ENCODE measurements around the gene MSH2.

DNA sequence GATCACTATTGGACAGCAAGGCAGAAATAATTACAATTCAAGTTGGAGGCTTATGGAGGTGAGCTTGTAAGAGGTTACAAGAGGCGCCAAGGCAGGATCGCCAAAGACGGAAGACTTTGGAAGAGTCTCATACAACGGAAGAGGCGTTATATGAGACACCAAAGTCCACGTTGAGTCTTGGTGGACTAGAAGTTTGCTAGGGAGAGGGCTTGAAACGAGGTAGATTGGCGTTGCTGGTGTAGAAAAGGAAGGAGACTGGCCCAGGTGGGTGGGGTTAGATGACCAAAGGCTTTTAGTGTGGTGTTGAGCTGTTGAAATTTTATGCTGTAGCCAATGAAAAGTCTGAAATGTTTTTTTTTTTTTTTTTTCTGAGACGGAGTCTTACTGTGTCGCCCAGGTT lies 1.4 kb downstream of the MSH2 start:
- TF ChIP-seq, protein P1, sequence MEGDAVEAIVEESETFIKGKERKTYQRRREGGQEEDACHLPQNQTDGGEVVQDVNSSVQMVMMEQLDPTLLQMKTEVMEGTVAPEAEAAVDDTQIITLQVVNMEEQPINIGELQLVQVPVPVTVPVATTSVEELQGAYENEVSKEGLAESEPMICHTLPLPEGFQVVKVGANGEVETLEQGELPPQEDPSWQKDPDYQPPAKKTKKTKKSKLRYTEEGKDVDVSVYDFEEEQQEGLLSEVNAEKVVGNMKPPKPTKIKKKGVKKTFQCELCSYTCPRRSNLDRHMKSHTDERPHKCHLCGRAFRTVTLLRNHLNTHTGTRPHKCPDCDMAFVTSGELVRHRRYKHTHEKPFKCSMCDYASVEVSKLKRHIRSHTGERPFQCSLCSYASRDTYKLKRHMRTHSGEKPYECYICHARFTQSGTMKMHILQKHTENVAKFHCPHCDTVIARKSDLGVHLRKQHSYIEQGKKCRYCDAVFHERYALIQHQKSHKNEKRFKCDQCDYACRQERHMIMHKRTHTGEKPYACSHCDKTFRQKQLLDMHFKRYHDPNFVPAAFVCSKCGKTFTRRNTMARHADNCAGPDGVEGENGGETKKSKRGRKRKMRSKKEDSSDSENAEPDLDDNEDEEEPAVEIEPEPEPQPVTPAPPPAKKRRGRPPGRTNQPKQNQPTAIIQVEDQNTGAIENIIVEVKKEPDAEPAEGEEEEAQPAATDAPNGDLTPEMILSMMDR (conservative IDR thresholded peaks at IDR 0.05 in 1 of 2, IDR thresholded peaks at IDR 0.05 in 1 of 2; ENCODE audit: low read depth in 1 of 2, low read length in 2 of 2) = no peak
- no peak for TF ChIP-seq EZH2 (IDR thresholded peaks at IDR 0.05; ENCODE audit: low read length, missing control alignments)
